Activated CD8-positive, alpha-beta memory T cell treated with anti-CD3 and anti-CD28 coated beads for 48 hours (primary cell): Measurements from ENCODE around the gene RPP25L.
"Not testable (repeated sequence)": the region's sequence is repeated elsewhere in the genome, so short reads cannot be mapped to it uniquely, and the experiment has no call there.

Experiments used
- DNase-seq, 3 experiments: peaks; one replicate each; pipeline ENCODE4 v3.0.0-alpha.2; 2020; ENCODE audit warnings: low read depth in 2 of 3, low spot score in 2 of 3

RPP25L gene, protein sequence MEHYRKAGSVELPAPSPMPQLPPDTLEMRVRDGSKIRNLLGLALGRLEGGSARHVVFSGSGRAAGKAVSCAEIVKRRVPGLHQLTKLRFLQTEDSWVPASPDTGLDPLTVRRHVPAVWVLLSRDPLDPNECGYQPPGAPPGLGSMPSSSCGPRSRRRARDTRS

DNA sequence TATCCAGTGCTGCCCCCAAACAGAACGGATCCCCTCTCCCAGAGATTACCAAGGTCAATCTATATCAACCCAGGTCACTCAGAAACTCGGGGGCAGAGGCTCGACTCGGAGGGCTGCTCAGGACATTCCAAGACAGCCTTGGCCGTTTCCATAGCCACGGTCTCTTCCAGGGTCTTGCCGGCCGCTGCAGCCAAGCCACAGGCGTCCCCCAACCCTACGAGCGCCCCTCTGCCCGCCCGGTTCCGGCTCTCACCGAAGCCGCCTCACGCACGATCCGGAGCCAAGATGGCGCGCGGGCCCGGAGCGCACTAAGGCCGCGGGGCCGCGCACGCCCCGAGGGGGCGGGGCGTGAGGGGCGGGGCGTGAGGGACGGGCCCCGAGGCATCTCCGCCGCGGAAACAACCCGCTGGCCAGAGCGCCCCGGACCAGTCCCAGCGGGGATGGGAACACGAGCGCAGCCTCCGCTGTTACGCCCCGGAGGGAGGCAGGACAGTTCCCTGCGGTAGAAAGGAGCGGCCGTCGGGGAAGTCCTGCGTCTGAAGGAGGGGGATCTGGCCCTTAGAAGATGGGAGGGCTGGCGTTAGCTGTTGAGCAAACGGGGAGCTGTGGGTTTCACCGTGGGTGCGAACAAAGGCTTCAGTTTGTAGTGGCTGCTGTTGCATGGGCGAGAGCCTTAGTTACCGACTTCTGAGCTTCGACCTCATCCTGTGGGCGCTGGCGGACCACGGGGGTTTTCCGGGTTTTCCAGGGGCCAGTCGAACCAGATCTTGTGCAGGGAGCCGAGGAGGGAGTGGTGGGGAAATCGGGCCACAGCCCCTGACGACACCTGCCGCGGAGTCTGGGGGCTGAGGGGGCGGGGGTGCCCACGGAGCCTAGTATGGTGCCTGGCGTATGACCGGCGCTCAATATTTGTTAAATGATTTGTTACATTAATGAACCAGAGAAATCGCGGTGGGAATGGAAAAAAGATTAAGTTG, at the start of gene RPP25L:
Gene RPP25L (minus strand): TSS at position 287 of the 977 bp plus-strand sequence. CDS start 801 bp downstream, outside the sequence.
- DNase-seq: peak; percentile 70 to 76 (median 74)

DNA sequence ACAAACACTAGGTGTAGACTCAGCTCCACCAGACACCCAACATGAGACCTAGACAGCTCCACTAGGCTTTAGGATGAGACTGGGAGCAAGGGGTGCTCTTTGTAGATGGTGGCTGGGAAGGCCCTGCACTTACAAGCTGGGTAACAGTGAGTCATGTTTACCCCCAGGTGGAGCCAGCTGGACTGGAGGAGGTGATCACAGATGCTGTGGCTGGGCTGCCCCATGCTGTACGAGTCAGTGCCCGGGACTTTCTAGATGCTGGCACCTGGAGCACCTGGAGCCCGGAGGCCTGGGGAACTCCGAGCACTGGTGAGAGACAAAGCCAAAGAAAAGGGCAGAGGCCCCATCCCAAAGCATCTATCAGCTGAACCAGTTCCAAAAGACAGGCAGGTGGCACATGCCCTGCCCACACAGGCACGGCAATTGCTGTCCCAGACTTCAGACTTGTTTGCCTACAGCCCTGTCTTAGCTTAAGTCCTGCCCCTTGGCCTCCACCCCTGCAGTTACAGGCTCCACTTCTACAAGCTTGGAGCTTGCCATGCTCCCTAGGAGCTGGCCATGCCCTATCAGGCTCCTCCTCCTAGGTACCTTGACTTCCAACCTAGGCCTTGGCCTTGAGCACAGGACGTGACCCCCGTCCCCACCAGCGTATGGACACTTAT, 47.8 kb upstream of the RPP25L start:
- DNase-seq: no peak

DNA sequence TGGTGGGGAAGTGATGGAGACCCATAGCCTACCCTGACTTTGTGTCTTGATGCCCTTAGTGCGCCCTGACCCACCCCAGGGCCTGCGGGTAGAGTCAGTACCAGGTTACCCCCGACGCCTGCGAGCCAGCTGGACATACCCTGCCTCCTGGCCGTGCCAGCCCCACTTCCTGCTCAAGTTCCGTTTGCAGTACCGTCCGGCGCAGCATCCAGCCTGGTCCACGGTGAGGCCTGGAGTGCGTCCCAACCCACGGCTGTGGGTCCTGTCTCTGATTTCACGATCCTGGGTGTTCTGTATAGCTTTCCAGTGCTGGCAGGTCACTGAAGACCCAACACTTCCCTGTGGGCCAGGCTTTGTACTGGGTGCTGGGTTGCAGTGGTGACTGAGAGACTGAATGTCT, 46.6 kb upstream of the RPP25L start:
- DNase-seq: no peak

DNA sequence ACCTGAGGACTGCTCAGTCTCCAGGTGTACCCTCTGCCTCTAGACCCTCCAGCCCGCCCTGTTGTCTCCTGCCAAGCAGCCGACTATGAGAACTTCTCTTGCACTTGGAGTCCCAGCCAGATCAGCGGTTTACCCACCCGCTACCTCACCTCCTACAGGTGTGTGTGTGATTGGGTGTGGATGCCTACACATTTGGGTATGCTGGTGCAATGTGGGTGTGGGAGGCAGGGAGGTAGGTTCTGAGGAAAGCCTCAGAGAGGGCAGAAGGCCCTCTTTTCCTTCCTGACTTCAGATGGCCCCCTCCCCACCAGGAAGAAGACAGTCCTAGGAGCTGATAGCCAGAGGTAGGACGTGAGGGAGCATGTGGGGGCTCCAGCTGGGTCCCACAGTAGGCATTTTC, 45.1 kb upstream of the RPP25L start:
- DNase-seq: no peak

DNA sequence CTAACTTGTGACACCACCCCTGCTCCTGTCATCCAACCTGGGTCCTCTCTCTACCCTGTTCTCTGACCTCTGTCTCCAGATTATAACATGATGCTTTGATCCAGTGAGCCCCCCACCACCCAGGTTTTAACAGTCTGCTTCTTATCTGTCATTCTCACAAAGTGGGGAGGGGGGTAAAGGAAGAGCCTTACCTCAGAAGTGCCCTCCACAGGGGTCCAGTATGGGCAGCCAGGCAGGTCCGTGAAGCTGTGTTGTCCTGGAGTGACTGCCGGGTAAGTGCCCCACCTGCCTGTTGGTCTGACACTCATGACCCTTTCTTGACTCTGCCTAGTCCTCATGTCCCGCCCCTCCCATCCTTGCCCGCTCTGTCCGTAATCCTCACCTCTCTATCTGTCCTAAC, 43.5 kb upstream of the RPP25L start:
- DNase-seq: no peak

DNA sequence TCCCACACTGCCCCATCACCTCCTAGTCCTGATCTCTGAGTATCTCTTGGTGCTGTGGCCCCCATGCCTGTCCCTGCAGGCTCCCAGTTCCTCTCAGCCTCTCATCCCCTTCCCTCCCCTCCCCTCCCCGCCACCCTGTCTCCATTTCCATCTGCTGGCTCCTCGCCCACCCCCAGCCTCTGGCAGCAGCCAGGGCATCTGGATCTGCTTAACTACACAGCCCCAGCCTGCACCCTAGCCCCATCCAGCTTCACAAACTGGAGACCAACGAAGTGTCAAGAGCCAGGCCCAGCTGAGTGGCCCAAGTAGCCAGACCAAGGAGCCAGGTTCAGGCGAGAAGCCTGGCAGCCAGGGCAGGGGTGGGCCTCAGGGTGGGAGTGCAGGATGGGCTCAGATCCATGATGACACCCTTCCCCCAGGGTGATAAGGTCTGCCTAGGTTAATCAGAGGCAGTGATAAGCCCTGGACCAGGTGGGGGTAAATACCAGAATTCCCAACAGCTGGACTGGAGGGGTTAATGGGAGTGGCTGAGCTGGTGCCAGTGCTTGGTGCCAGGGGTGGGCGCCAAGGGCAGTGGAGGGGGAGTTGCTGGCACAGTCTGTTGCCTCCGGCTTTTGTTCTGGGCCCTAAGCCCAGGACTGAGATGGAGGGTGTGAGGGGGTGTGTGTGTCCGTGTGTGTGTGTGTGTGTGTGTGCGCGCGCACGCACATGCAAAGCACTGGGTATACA, 42.6 kb upstream of the RPP25L start:
- DNase-seq: no peak

DNA sequence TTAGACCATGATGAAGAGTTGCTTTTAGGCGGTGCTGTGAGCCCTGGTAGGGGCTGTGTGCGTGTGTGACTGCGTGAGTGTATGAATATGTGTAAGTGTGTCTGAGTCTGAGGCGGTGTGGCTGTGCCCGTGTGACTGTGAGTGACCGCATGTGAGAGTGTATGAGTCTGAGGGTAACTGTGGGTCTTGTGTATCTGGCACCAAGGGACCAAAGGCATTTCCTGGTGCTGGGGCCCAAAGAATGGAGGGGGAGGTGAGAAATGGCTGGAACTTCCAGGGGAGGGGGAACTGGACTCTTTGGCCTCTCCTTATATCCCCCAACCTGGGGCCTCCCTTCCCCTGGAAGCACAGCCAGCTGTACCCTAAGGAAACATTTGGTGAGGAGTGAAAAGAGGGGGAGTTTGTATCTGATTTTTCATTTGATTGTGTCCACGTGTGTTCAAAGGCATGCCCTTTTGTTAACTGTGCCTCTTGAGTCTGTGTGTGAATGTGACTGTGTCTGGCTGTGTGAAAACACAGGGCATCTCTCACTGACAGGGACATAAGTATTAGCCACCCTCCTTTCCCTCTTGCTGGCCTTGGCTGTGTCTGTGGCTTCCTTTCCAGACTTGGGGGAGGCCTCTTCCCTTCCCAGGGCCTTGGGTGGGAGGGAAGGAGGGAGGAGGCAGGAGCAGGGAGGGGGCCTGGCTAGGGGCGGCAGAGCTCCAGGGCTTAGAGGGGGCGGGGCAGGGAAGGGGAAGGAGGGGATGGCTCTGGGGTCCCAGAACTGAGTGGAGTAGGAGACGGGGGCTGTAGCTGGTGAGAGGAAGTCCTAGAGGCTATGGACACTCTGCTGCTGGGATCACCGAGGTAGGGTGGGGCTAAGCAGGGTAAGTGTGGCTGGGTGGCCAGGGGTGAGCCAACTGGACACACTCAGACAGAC, 41.5 kb upstream of the RPP25L start:
- DNase-seq: no peak

DNA sequence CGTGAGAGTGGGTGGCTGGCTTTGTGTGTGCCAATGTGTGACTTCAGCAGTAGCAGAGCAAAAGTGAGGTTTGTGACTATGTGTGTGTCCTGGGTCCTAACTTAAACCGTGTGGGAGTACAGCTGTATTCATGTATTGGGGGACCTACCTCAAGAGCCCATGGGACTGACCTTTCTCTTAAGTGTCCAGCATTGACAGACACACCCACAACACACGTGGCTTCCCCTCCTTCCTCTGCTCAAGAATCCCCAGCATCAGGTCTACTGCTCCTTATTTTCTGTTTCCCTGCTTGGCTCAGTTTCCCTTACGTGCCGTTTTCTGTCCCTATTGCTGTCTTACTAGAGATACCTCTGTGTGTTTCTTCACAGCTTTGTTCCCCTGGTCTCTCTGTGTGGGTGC, 40.7 kb upstream of the RPP25L start:
- no peak for DNase-seq

DNA sequence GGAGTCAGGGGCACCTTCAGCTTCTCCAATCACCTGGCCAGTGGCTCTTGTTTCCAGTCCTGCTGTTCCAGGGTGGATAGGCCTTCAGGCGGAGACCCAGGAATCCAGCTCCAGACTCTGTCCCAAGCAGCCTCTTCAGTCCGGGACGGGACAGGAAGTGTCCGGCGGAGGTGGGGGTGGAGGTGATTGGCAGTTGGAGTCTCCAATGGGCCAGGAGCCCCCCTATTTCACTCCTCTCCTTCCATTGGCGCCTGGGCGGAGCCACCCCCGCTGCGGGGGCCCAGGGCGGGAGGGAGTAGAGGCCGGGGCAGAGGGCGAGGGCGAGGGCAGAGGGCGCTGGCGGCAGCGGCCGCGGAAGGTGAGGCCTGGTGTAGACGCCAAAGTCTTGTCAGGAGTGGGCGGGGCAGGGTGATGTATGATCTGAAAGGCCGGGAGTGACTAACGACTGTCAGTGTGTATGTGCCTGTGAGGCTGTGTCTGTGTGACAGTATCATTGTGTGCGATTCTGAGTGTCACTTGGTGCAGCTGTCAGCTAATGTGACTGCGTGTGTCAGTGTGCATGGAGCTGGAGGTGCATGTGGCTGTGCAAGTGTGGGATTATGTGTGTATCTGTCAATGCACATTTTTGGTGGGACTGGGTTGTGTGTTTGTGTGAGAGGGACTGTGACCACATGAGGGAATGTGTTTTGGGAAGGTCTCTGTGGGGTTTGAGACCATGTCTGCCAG, 40.1 kb upstream of the RPP25L start, which contains the start of gene IL11RA:
Gene IL11RA (plus strand): TSS at position 310 of the 726 bp plus-strand sequence. CDS start 3,033 bp downstream, outside the sequence.
- DNase-seq: no peak

DNA sequence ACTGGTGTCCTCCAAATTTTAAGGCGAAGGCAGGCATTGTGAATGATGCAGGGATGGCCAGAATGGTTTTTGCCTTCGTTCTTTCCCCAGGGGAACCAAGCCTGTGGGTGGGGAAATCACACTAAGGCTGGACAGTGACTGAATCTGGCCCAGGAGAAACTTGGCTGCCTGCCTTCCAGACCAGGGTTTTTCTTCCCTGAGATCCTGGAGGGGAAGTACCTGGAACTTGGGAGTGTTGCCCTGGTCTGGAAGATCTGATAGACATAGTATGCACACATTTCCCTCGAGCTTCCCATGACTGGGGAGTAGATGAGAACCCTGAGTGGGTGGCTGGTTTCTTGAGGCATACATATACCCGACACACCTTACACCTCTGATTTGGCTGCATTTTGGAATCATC, 39.4 kb upstream of the RPP25L start:
- DNase-seq: no peak

DNA sequence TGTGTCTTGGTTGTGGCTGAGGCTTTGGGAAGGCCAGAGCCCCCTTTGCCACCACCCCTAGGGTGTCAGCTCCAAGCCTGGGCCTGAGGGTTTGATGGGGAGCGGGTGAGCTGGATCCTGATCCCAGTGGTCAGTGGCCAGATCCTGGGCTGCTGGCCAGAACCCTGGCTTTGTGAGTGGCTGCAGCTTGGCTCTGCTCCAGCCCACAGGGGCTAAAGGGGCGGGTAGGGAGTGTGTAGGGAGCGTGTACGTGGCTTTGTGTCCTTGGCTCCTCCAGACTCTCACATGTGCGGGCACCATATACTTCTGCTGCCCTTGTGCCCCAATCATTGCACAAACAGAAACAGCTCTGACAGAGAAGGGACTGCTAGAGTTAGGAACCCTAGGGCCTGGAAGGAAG, 38.9 kb upstream of the RPP25L start:
- DNase-seq: no peak

DNA sequence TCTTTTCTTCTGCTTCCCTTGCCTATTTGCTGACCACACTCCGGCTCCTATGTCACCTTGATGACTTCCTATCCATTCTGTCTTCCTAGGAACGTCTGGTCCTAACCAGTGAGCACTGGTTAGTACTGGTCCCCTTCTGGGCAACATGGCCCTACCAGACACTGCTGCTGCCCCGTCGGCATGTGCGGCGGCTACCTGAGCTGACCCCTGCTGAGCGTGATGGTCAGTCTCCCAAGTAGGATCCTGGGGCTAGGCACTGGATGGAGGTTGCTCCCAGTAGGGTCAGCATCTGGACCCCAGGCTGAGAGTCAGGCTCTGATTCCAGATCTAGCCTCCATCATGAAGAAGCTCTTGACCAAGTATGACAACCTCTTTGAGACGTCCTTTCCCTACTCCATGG, 36.8 kb upstream of the RPP25L start:
- no peak for DNase-seq

DNA sequence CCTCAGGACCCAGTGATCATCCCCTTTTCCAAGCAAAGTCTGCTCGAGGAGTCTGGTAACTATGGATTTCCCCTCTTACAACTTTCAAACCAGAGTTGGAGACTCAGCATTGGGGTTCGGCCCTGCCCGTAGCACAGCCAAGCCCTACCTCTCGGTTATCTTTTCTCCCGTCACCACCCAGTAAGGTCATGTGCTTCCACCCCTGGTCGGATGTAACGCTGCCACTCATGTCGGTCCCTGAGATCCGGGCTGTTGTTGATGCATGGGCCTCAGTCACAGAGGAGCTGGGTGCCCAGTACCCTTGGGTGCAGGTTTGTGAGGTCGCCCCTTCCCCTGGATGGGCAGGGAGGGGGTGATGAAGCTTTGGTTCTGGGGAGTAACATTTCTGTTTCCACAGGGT, 35.8 kb upstream of the RPP25L start:
- DNase-seq: no peak

DNA sequence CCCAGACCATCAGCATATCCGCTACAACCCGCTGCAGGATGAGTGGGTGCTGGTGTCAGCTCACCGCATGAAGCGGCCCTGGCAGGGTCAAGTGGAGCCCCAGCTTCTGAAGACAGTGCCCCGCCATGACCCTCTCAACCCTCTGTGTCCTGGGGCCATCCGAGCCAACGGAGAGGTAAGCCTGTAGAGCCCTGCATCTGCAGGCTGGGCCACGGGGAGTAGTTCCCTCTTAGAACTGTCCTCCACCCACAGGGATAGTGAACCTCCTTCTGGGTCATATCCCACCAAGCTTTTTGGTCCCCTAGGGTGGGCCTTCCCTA, 35.1 kb upstream of the RPP25L start:
- no peak for DNase-seq

DNA sequence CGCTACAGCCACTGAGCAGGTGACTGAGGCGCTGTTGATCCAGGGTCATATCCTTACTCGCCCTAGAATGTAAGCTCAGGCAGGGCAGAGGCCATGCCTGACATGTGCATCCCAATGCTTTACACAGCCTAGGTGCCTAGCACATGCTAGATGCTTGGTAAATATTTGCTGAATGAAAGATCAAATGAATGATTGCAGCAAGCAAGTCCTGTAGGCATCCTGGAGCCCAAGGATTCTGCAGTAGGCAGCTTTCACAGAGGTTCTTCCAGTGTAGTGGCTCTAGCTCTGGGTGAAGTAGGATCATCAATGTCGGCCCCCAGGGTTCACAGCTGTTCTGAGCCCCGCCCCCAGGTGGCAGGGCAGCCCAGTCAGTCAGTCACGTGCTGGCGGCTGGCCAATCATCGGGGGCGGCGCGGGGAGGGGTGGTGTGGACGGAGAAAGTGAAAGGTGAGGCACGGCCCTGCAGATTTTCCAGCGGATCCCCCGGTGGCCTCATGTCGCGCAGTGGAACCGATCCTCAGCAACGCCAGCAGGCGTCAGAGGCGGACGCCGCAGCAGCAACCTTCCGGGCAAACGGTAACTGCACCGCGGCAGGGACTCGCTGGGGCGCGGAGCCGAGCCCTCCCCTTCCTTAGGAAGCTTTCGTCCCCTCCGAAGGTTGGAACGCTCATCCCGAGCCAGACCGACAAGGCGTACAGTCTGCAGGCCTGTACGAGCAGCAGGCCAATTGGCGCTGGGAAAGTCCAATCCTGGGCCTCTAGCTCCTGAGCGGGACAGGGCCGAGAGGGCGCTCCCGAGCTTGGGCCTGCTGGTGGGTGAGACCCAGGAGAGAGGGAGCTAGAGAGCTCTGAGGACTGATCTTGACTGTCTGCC, 34.5 kb upstream of the RPP25L start, which contains the start of gene GALT:
Gene GALT (plus strand): TSS at position 465 of the 873 bp plus-strand sequence. CDS start 30 bp downstream, at position 495.
- peak; percentile 90 to 98 (median 97) for DNase-seq

DNA sequence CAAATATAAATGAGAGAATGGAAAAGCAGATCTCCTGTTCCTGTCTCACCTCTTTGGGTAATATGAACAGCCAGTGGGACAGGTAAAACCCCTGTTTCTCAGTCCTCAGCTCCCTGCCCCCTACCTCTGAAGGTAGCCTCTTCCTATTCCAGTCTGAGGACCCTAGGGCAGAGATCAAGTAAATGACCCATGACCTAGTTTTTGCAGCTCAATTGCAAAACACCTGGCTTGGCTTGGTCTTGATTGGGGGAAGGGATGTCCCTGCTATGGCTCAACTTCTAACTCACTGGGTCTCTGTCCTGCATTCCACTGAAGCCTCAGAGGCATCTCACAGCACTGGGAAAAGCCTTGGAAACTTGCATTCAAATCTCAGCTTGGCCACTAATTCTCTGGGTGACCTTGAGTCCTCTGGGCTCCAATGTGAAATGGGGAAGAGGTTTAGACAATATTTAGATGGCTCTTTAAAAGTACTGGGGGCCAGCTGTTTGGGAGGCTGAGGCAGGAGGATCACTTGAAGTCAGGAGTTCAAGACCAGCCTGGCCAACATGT, 32.9 kb upstream of the RPP25L start:
- DNase-seq: no peak

DNA sequence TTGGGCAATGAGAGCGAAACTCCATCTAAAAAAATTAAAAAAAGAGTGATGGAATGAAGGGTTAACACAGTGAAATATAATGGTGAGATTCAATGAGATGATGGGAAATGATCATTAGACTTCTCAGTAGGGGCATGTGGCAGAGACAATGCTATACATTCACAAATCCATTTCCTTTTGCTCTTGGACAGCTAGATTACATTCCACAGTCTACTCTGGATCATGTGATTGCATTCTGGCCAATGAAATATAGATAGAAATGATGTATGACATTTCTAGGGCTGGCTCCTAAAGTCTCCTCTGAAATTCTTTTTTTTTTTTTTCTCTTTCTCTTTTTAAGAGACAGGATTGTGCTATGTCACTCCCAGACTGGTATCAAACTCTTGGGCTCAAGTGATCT, 30.8 kb upstream of the RPP25L start:
- no peak for DNase-seq

DNA sequence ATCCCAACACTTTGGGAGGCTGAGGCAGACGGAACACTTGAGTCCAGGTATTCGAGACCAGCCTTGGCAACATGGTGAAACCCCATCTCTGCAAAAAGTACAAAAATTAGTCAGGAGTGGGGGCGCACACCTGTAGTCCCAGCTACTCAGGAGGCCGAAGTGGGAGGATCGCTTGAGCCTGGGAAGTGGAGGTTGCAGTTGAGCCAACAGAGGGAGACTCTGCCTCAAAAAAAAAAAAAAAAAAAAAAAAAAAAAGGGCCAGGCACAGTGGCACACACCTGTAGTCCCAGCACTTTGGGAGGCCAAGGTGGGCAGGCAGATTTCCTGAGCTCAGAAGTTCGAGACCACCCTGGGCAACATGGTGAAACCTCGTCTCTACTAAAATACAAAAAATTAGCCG, 27.4 kb upstream of the RPP25L start:
- DNase-seq: not testable (repeated sequence)
